ENCODE results near the gene MUTYH. TPM values are rescaled to one million over a fixed set of nuclear protein-coding genes. Genes with fewer than 3 reads are reported as not detected.

Gene MUTYH
- polyA plus RNA-seq, 1 donor from 2014 or later: 59.8 TPM

- H3K79me2 ChIP-seq (replicated peaks; ENCODE audit: insufficient read depth, low read length): no peaks in the 10 kb centered on the region
- H3K36me3 ChIP-seq (ENCODE audit: insufficient read depth, low read length): no peaks in the 10 kb centered on the region
- H2AFZ ChIP-seq (ENCODE audit: low read depth, low read length): no peak overlapping the region
- H3K27ac ChIP-seq (ENCODE audit: low read length): no peak overlapping the region
- no peak overlapping the region for H3K9ac ChIP-seq (ENCODE audit: low read length)
- no peak overlapping the region for H3K4me3 ChIP-seq (ENCODE audit: low read length)
- H3K9me2 ChIP-seq (ENCODE audit: insufficient read depth, low read length): no peaks in the 10 kb centered on the region
- TF ChIP-seq REST (IDR thresholded peaks at IDR 0.05; ENCODE audit: borderline replicate concordance): no peak
- TF ChIP-seq CTCF (IDR thresholded peaks at IDR 0.05; ENCODE audit: poor library complexity, severe bottlenecking): no peak
- TF ChIP-seq EZH2 (IDR thresholded peaks at IDR 0.05; ENCODE audit: borderline replicate concordance, insufficient read depth, low read length, poor library complexity, severe bottlenecking): no peak
- TF ChIP-seq POLR2AphosphoS5 (IDR thresholded peaks at IDR 0.05): no peak
- no peak for TF ChIP-seq SMC3 (conservative IDR thresholded peaks at IDR 0.05; ENCODE audit: poor library complexity)
- no peak for TF ChIP-seq MXI1 (conservative IDR thresholded peaks at IDR 0.05; ENCODE audit: poor library complexity, severe bottlenecking)
- no peak for TF ChIP-seq EP300 (conservative IDR thresholded peaks at IDR 0.05; ENCODE audit: poor library complexity, severe bottlenecking)
- no peak for TF ChIP-seq TAF1 (IDR thresholded peaks at IDR 0.05; ENCODE audit: low read depth)
- TF ChIP-seq RAD21 (conservative IDR thresholded peaks at IDR 0.05): no peak
- H3K9me3 ChIP-seq (ENCODE audit: low read length): no peaks in the 10 kb centered on the region
- H4K20me1 ChIP-seq (ENCODE audit: insufficient read depth): no peaks in the 10 kb centered on the region
- no peaks in the 10 kb centered on the region for H3K27me3 ChIP-seq (ENCODE audit: insufficient read depth, low read depth, low read length)
- no peaks in the 10 kb centered on the region for H3F3A ChIP-seq (ENCODE audit: insufficient read depth, low read length, poor library complexity, severe bottlenecking)
- H3K4me2 ChIP-seq (ENCODE audit: low read length): no peak overlapping the region
Measured at GRCh38 chr1:45355683-45356082, 15.4 kb upstream of the MUTYH start.

- Histone ChIP-seq H3K9ac (ENCODE audit: low read length) (no peak overlapping the region), H3K4me2 (ENCODE audit: low read length) (no peak overlapping the region), H3K79me2 (replicated peaks; ENCODE audit: insufficient read depth, low read length) (no peaks in the 10 kb centered on the region), H3K9me2 (ENCODE audit: insufficient read depth, low read length) (no peaks in the 10 kb centered on the region), H2AFZ (ENCODE audit: low read depth, low read length) (no peak overlapping the region), H3K4me3 (ENCODE audit: low read length) (no peak overlapping the region), H3K9me3 (ENCODE audit: low read length) (no peaks in the 10 kb centered on the region), H3F3A (ENCODE audit: insufficient read depth, low read length, poor library complexity, severe bottlenecking) (no peaks in the 10 kb centered on the region), H3K27me3 (ENCODE audit: insufficient read depth, low read depth, low read length) (no peaks in the 10 kb centered on the region), H4K20me1 (ENCODE audit: insufficient read depth) (no peaks in the 10 kb centered on the region), H3K36me3 (ENCODE audit: insufficient read depth, low read length) (no peaks in the 10 kb centered on the region), H3K27ac (ENCODE audit: low read length) (no peak overlapping the region)
- TF ChIP-seq TAF1 (IDR thresholded peaks at IDR 0.05; ENCODE audit: low read depth): no peak
- no peak for TF ChIP-seq CTCF (IDR thresholded peaks at IDR 0.05; ENCODE audit: poor library complexity, severe bottlenecking)
- TF ChIP-seq SMC3 (conservative IDR thresholded peaks at IDR 0.05; ENCODE audit: poor library complexity): no peak
Measured at GRCh38 chr1:45354838-45355237, 14.6 kb upstream of the MUTYH start.
